PFSK-1 (cell line): ENCODE data around the gene SORBS1.

Source experiments
- FOXP2 ChIP-seq: optimal IDR thresholded peaks from 2 replicates; pipeline ENCODE3; 2011; ENCODE audit warnings: borderline replicate concordance, control low read depth, inconsistent platforms; ENCODE audit not compliant: insufficient read depth; ENCODE audit errors: extremely low read length, extremely low read depth
- POLR2AphosphoS5 ChIP-seq: IDR thresholded peaks from 2 replicates; pipeline ENCODE4 v1.6.1; 2012; ENCODE audit warnings: low read depth, mild to moderate bottlenecking, control low read depth, low read length, moderate library complexity
- SIN3A ChIP-seq: IDR thresholded peaks from 2 replicates; pipeline ENCODE4 v1.6.1; 2012; ENCODE audit warnings: mild to moderate bottlenecking, low read length, moderate library complexity, borderline replicate concordance; ENCODE audit not compliant: insufficient read depth
- TAF1 ChIP-seq: IDR thresholded peaks from 2 replicates; pipeline ENCODE4 v1.6.1; 2012; ENCODE audit warnings: low read length, control low read depth, borderline replicate concordance; ENCODE audit not compliant: insufficient read depth
- TF ChIP-seq, protein P1 (sequence below), 2 experiments: IDR thresholded peaks; 2 replicates each; pipeline versions ENCODE4 v1.6.1 to v1.8.0; 2011 to 2012; ENCODE audit warnings: low read depth in 2 of 2, low read length in 2 of 2, control low read depth in 1 of 2, inconsistent platforms in 1 of 2, mild to moderate bottlenecking in 1 of 2, moderate library complexity in 1 of 2; ENCODE audit not compliant: insufficient read depth in 1 of 2

The SORBS1 gene

DNA sequence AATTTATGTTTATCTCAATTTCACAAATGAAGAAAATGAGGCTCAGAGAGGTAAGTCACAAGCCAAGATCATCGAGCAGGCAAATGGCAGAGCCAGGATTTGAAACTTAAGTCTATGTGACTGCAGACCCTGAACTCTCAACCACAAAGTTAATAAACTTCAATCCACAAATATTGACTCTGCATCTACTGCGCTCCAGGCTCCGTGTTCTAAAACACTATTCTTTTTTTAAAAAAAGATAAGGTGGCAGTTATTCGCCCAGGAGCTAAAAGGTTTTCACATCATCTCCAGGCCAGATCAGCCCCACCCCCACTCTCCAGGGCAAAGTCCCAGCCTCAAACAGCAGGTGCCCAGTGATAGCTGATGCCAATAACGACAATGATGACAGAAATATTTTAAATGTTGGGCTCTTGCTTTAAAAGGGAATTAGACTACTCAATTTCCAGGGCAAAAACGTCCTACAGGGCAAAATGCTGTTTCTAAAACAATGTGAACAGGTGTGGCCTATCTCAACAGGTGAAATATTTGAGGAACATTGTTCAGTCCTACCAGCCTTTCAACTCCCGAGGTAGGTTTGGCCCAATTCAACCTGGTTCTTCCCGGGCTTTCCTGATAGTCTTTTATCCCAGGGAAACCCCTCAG is 85.2 kb downstream of the SORBS1 start:
- TF ChIP-seq FOXP2: no peak
- TF ChIP-seq POLR2AphosphoS5: no peak

DNA sequence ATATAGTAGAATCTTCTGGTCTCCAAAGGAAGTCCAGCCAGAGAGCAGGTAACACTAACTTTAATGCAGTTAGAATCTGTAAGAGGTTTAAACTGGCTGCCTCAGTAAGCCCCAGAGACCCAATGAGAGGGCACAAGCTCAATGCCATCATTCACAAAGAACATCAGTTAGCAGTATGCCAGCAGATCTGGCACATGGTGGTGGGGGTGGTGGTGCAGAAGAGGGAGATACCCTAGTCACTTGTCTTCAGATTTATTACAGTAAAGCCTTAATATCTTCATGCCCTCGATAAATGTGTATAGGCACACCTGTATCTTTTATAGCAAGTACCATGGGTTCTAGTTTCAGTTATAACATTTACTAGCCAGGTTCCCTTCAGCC is 86.2 kb downstream of the SORBS1 start:
- TF ChIP-seq FOXP2: no peak

DNA sequence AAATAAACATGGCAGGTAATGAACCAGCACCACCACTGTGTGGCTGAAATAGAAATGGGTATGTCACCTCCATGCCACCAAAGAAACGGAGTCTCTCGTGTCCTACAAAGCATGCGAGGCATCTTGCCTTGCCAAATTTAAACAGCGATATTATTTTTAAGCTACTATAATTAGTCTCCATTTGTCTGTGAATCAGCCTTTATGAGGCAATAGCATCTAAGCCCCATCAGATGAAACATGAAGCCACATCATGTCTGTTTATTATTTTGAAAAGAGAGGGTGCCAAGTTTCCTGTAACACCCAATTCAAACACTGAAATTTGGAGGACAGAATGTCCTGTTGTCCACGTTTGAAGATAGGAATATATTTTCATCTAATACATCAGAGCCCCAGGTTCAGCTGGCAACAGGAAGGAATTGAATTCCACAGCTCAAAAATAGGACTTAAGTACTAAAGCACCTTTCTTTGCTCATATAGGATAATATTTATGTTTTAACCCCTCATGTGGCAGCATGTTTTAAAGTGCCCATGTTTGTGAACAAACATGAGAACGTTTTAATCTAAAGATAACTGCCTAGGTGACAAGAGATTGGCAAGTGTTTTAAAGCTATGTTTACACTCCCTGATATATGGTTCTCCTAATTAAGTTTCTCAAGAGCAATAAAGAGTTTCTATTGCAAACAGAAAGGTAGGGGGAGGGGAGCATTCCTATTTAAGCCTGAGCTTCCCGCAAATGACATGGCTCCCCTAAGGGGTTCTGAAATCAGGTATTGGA is 86.8 kb downstream of the SORBS1 start:
- no peak for TF ChIP-seq SIN3A
- TF ChIP-seq, protein P1, sequence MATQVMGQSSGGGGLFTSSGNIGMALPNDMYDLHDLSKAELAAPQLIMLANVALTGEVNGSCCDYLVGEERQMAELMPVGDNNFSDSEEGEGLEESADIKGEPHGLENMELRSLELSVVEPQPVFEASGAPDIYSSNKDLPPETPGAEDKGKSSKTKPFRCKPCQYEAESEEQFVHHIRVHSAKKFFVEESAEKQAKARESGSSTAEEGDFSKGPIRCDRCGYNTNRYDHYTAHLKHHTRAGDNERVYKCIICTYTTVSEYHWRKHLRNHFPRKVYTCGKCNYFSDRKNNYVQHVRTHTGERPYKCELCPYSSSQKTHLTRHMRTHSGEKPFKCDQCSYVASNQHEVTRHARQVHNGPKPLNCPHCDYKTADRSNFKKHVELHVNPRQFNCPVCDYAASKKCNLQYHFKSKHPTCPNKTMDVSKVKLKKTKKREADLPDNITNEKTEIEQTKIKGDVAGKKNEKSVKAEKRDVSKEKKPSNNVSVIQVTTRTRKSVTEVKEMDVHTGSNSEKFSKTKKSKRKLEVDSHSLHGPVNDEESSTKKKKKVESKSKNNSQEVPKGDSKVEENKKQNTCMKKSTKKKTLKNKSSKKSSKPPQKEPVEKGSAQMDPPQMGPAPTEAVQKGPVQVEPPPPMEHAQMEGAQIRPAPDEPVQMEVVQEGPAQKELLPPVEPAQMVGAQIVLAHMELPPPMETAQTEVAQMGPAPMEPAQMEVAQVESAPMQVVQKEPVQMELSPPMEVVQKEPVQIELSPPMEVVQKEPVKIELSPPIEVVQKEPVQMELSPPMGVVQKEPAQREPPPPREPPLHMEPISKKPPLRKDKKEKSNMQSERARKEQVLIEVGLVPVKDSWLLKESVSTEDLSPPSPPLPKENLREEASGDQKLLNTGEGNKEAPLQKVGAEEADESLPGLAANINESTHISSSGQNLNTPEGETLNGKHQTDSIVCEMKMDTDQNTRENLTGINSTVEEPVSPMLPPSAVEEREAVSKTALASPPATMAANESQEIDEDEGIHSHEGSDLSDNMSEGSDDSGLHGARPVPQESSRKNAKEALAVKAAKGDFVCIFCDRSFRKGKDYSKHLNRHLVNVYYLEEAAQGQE (IDR thresholded peaks at IDR 0.05; ENCODE audit: insufficient read depth in 1 of 2, low read depth in 2 of 2, low read length in 2 of 2): no peak
- TF ChIP-seq TAF1: no peak
- TF ChIP-seq POLR2AphosphoS5: no peak
- TF ChIP-seq FOXP2: no peak

DNA sequence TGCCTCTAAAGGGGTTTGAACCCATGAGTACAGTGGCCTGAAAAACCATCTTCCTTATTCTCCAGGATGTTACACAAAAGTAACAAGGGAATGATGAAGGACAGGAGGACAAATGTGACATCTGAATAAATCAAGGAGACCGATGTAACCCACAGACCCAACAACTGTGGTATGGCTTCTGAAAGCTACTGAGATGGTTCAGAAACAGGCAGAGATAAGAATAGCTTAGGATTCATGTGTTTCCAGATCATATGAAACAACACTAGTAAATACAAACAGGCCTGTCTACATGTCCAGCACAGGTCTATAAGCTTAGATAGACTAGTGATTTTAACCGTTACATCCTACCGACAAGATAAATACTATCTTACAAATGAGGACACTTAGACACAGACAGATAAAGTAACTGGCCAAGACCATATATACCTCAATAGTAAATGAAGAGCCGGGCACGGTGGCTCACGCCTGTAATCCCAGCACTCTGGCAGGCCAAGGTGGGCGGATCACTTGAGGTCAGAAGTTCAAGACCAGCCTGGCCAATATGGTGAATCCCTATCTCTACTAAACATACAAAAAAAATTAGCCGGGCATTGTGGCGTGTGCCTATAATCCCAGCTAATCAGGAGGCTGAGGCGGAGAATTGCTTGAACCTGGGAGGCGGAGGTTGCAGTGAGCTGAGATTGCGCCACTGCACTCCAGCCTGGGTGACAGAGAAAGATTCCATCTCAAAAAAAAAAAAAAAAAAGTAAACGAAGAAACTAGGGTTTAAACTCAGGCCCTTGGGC is 88.7 kb downstream of the SORBS1 start:
- no peak for TF ChIP-seq FOXP2
- no peak for TF ChIP-seq POLR2AphosphoS5
- TF ChIP-seq TAF1: no peak
- TF ChIP-seq SIN3A: no peak
- TF ChIP-seq, protein P1 (IDR thresholded peaks at IDR 0.05; ENCODE audit: insufficient read depth in 1 of 2, low read depth in 2 of 2, low read length in 2 of 2): no peak

DNA sequence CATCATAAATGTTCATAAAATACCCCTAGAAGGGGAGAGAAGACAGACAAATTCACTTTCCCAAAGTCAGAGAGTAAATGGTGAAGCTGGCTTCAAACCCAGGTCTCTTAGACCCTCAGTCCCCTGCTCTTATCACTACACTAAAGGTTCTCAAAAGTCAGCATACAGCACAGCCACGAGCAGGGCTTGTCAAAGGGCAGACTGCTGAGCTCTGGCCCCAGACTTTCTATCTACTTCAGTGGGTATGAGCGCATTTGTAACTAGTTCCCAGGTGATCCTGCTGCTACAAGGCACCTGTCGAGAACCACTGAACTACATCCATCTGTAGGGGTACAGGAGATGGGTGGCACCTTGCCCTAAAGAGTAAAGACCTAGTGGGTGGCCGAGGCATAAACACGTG is 91.5 kb downstream of the SORBS1 start:
- TF ChIP-seq FOXP2: no peak
- TF ChIP-seq SIN3A: no peak
- TF ChIP-seq POLR2AphosphoS5: no peak
- TF ChIP-seq, protein P1 (IDR thresholded peaks at IDR 0.05; ENCODE audit: insufficient read depth in 1 of 2, low read depth in 2 of 2, low read length in 2 of 2): no peak
- no peak for TF ChIP-seq TAF1

DNA sequence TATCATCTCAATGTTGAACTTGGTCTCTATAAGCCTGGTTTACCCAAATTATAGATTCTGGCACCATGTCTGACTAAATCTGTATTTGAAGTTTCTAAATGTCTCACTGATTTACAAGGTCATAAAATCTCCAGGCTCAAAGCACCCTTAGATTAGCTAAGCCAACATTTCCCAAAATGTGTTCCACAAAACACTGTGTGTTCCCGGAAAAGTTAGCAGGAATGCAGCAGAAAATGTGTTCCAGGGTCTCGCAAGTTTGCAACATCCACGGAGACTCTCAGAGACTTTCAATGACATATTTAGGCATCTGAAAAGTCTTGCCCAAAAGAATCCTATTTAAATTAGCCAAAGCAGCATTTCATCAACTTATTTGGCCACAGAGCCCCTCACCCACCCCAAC is 91.9 kb downstream of the SORBS1 start:
- TF ChIP-seq FOXP2 (no peak), TAF1 (no peak), POLR2AphosphoS5 (no peak), SIN3A (no peak)
- TF ChIP-seq, protein P1 (IDR thresholded peaks at IDR 0.05; ENCODE audit: insufficient read depth in 1 of 2, low read depth in 2 of 2, low read length in 2 of 2): no peak
